Ishikawa (cell line): Measurements from ENCODE around the gene ALDH6A1.

Source experiments
- CEBPB ChIP-seq: IDR thresholded peaks from 2 replicates; pipeline ENCODE4 v1.6.1; 2012
- EGR1 ChIP-seq: IDR thresholded peaks from 2 replicates; pipeline ENCODE4 v1.6.1; 2012
- EP300 ChIP-seq: IDR thresholded peaks from 2 replicates; pipeline ENCODE4 v1.6.1; 2012; ENCODE audit warnings: borderline replicate concordance
- MAX ChIP-seq: IDR thresholded peaks from 2 replicates; pipeline ENCODE4 v1.6.1; 2012
- NFIC ChIP-seq: IDR thresholded peaks from 2 replicates; pipeline ENCODE4 v1.6.1; 2012
- RAD21 ChIP-seq: IDR thresholded peaks from 2 replicates; pipeline ENCODE4 v1.6.1; 2012; ENCODE audit warnings: low read depth
- REST ChIP-seq: IDR thresholded peaks from 2 replicates; pipeline ENCODE4 v1.6.1; 2012; ENCODE audit warnings: low read depth, mild to moderate bottlenecking
- TAF1 ChIP-seq: IDR thresholded peaks from 2 replicates; pipeline ENCODE4 v1.6.1; 2012; ENCODE audit warnings: low read depth, mild to moderate bottlenecking
- TCF12 ChIP-seq: IDR thresholded peaks from 2 replicates; pipeline ENCODE4 v1.6.1; 2012; ENCODE audit warnings: low read depth
- USF1 ChIP-seq: IDR thresholded peaks from 2 replicates; pipeline ENCODE4 v1.6.1; 2012
- YY1 ChIP-seq: IDR thresholded peaks from 2 replicates; pipeline ENCODE4 v1.6.1; 2012; ENCODE audit warnings: low read depth

GRCh38 chr14:74083784-74084276 is 423 bp downstream of the ALDH6A1 start:
- TF ChIP-seq REST (no peak), EGR1 (no peak), TCF12 (no peak), MAX (no peak), EP300 (no peak), YY1 (no peak), TAF1 (no peak), CEBPB (no peak), RAD21 (no peak), NFIC (no peak), USF1 (no peak)
